HS-27A (cell line): ENCODE data around the gene SELENOO.

Source experiments
- DNase-seq: peaks from one replicate; pipeline ENCODE4 v3.0.0-alpha.2; 2012; ENCODE audit warnings: low read depth, missing footprints

The SELENOO gene

GRCh38 chr22:50238755-50239154 is 37.9 kb downstream of the SELENOO start:
- DNase-seq, result no peak

GRCh38 chr22:50242406-50242949 is 41.7 kb downstream of the SELENOO start:
- DNase-seq, result no peak

GRCh38 chr22:50243685-50244419 is 43.0 kb downstream of the SELENOO start:
- DNase-seq, result no peak

GRCh38 chr22:50244420-50245213 is 43.8 kb downstream of the SELENOO start, which contains the start of gene TUBGCP6:
TSS of gene TUBGCP6 (minus strand) at chr22:50245023. CDS start at chr22:50244459, 564 bp downstream.
- DNase-seq, result no peak

- no peak for DNase-seq
Measured at GRCh38 chr22:50245214-50246072, 44.6 kb downstream of the SELENOO start.

GRCh38 chr22:50246242-50247175 is 45.7 kb downstream of the SELENOO start:
- DNase-seq, result no peak

GRCh38 chr22:50247748-50248147 is 46.9 kb downstream of the SELENOO start:
- no peak for DNase-seq

- DNase-seq, result no peak
Measured at GRCh38 chr22:50248196-50249081, 47.6 kb downstream of the SELENOO start.

- DNase-seq, result no peak
Measured at GRCh38 chr22:50249341-50250248, 48.8 kb downstream of the SELENOO start.

GRCh38 chr22:50250249-50250554 is 49.4 kb downstream of the SELENOO start:
- no peak for DNase-seq

GRCh38 chr22:50250555-50251476 is 50.0 kb downstream of the SELENOO start, which contains the start of gene HDAC10:
TSS of gene HDAC10 (minus strand) at chr22:50251265. CDS start at chr22:50251032, 233 bp downstream.
- DNase-seq, result no peak

GRCh38 chr22:50251477-50252081 is 50.8 kb downstream of the SELENOO start:
- DNase-seq, result no peak

- DNase-seq, result no peak
Measured at GRCh38 chr22:50252082-50253045, 51.6 kb downstream of the SELENOO start.

- DNase-seq, result no peak
Measured at GRCh38 chr22:50253046-50253915, 52.5 kb downstream of the SELENOO start.

GRCh38 chr22:50253941-50254340 is 53.1 kb downstream of the SELENOO start:
- no peak for DNase-seq
